Measurements from ENCODE around the gene CDK13. TPM values are rescaled to one million over a fixed set of nuclear protein-coding genes. Genes with fewer than 3 reads are reported as not detected.

Gene CDK13
- total and polyA plus RNA-seq, 9 of the 15 experiments (the other 6 are each of a cell fraction or from before 2014, with no cell fraction given), result 9.8 to 46.1 (median 32.4) TPM

- TF ChIP-seq RBM22 (IDR thresholded peaks at IDR 0.05; ENCODE audit: low read depth, low read length, poor library complexity, severe bottlenecking) (no peak), MAFG (tag; conservative IDR thresholded peaks at IDR 0.05) (no peak), SMAD1 (IDR thresholded peaks at IDR 0.05; ENCODE audit: low read depth, low read length, partially characterized antibody) (no peak), YY1 (IDR thresholded peaks at IDR 0.05; ENCODE audit: borderline replicate concordance in 1 of 3, control insufficient read depth in 1 of 3, extremely low read depth in 1 of 3, insufficient read depth in 3 of 3, insufficient read length in 1 of 3, insufficient replicate concordance in 2 of 3, low read depth in 1 of 3, low read length in 2 of 3) (peak in 1 of 3 experiments; percentile 10), PHF20 (IDR thresholded peaks at IDR 0.05; ENCODE audit: partially characterized antibody) (peak; percentile 80), ZBTB11 (CRISPR knock-in tag; IDR thresholded peaks at IDR 0.05) (peak in 1 of 3 experiments; percentile 52; a peak in 2 of 6 replicates), RBM15 (IDR thresholded peaks at IDR 0.05; ENCODE audit: insufficient read depth, low read length) (no peak), NCOA2 (IDR thresholded peaks at IDR 0.05; ENCODE audit: partially characterized antibody in 2 of 2) (no peak), TEAD1 (CRISPR knock-in tag; IDR thresholded peaks at IDR 0.05) (peak; percentile 18 to 27; a peak in 1 of 4 replicates), ZNF174 (CRISPR knock-in tag; IDR thresholded peaks at IDR 0.05) (no peak; the same call in 1 of the 2 replicates), THAP7 (CRISPR knock-in tag; IDR thresholded peaks at IDR 0.05) (no peak), CREM (IDR thresholded peaks at IDR 0.05; ENCODE audit: low read depth) (peak; percentile 83), PHB2 (IDR thresholded peaks at IDR 0.05; ENCODE audit: low read depth) (no peak), ZNF444 (CRISPR knock-in tag; IDR thresholded peaks at IDR 0.05) (no peak), YBX1 (IDR thresholded peaks at IDR 0.05) (no peak), RFX5 (IDR thresholded peaks at IDR 0.05; ENCODE audit: low read depth, low read length) (no peak), TFAP4 (CRISPR knock-in tag; IDR thresholded peaks at IDR 0.05; ENCODE audit: borderline replicate concordance) (peak; percentile 41; the same call in 1 of the 2 replicates), CBX1 (IDR thresholded peaks at IDR 0.05; ENCODE audit: low read depth) (no peak), ZNF778 (CRISPR knock-in tag; IDR thresholded peaks at IDR 0.05) (no peak), ZNF79 (CRISPR knock-in tag; IDR thresholded peaks at IDR 0.05; ENCODE audit: low read depth) (no peak), ZNF232 (CRISPR knock-in tag; IDR thresholded peaks at IDR 0.05) (0 out of 2 replicates have a peak, but pooled peaks have one; percentile 62), ZNF146 (CRISPR knock-in tag; IDR thresholded peaks at IDR 0.05; ENCODE audit: unreplicated experiment) (no peak), ZNF408 (CRISPR knock-in tag; IDR thresholded peaks at IDR 0.05; ENCODE audit: low read depth) (no peak), ELF2 (CRISPR knock-in tag; IDR thresholded peaks at IDR 0.05) (peak; percentile 82), ZNF316 (IDR thresholded peaks at IDR 0.05) (no peak)
Measured at GRCh38 chr7:39949971-39950472, at the start of gene CDK13 (continued).
